HepG2 (cell line): ENCODE measurements around the gene PPP1R9B. TPM values are rescaled to one million over a fixed set of nuclear protein-coding genes. Genes with fewer than 3 reads are reported as not detected.

Experiments
- CSRNP2 ChIP-seq: sonication (generic); formaldehyde crosslinking; conservative IDR thresholded peaks from 2 replicates; pipeline ENCODE4 v1.8.0; 2022; ENCODE audit warnings: low read depth, missing genetic modification reagents
- FOXP1 ChIP-seq, 2 experiments: fragments of 450-650 bp in 1 of 2; IDR thresholded peaks; 2 replicates each; pipeline ENCODE4 v1.6.1; 2017 to 2018; ENCODE audit warnings: antibody characterized with exemption in 1 of 2
- HNF4G ChIP-seq, 2 experiments: sonication (generic) in 1 of 2; formaldehyde crosslinking in 1 of 2; IDR thresholded peaks; 2 replicates each; pipeline versions ENCODE4 v1.4.0 to v1.6.1; 2011 to 2020; ENCODE audit warnings: borderline replicate concordance in 2 of 2, low read depth in 2 of 2, mild to moderate bottlenecking in 2 of 2, low read length in 1 of 2, missing genetic modification reagents in 1 of 2, moderate library complexity in 1 of 2
- NAIF1 ChIP-seq: sonication (generic); formaldehyde crosslinking; IDR thresholded peaks from 2 replicates; pipeline ENCODE4 v1.5.0; 2020; ENCODE audit warnings: mild to moderate bottlenecking, missing genetic modification reagents, borderline replicate concordance
- NBN ChIP-seq: fragments of 450-650 bp; conservative IDR thresholded peaks from 2 replicates; pipeline ENCODE4 v1.6.1; 2017
- NCOA5 ChIP-seq: sonication (generic); formaldehyde crosslinking; IDR thresholded peaks from 2 replicates; pipeline ENCODE4 v1.4.0; 2020; ENCODE audit warnings: missing genetic modification reagents
- TFDP1 ChIP-seq: IDR thresholded peaks from 2 replicates; pipeline ENCODE4 v1.6.1; 2016; ENCODE audit warnings: missing compliant biosample characterization, missing genetic modification reagents, borderline replicate concordance
- ZNF383 ChIP-seq: sonication (generic); formaldehyde crosslinking; IDR thresholded peaks from 2 replicates; pipeline ENCODE4 v1.4.0; 2020; ENCODE audit warnings: missing genetic modification reagents, mild to moderate bottlenecking, borderline replicate concordance
- ZNF407 ChIP-seq: sonication (generic); formaldehyde crosslinking; IDR thresholded peaks from one replicate; pipeline ENCODE4 v1.5.1; 2020; ENCODE audit warnings: mild to moderate bottlenecking, missing genetic modification reagents; ENCODE audit errors: not compliant biosample characterization
- ZNF629 ChIP-seq: sonication (generic); formaldehyde crosslinking; conservative IDR thresholded peaks from 2 replicates; pipeline ENCODE4 v1.5.0; 2020; ENCODE audit warnings: missing genetic modification reagents
- ZNF687 ChIP-seq: sonication (generic); formaldehyde crosslinking; IDR thresholded peaks from 2 replicates; pipeline ENCODE4 v1.5.1; 2020; ENCODE audit warnings: mild to moderate bottlenecking, missing genetic modification reagents, moderate library complexity
- polyA plus RNA-seq, 8 experiments: library from polyadenylated mRNA; depleted of rRNA in 3 of 8; stranded (reverse) in 7 of 8; unstranded in 1 of 8; fragments of >200 nt; fragmentation: Illumina TruSeq in 4 of 8; extraction: Trizol in 4 of 8; gene quantifications; 2 replicates each; pipeline versions ENCODE4 v1.2.1 to v1.2.3, GENCODE V29; 2011 to 2016; ENCODE audit warnings: low read depth in 4 of 8, missing spikeins in 1 of 8, mixed read lengths in 1 of 8; ENCODE audit not compliant: insufficient read depth in 1 of 8
- total RNA-seq, 5 experiments: library from RNA; depleted of rRNA; stranded (reverse); fragments of >200 nt; fragmentation: Illumina TruSeq; extraction: Trizol; gene quantifications; 2 replicates each; pipeline ENCODE4 v1.2.3, GENCODE V29; 2016; ENCODE audit warnings: low read depth in 1 of 5

Gene PPP1R9B
- total and polyA plus RNA-seq, 2 of the 13 experiments (the other 11 are each of a cell fraction or from before 2014, with no cell fraction given) = 9.4 to 15.8 TPM

- TF ChIP-seq ZNF407 (CRISPR knock-in tag) (no peak), FOXP1 (IDR thresholded peaks at IDR 0.05) (no peak), FOXP1 (CRISPR knock-in tag; IDR thresholded peaks at IDR 0.05) (no peak), ZNF629 (CRISPR knock-in tag) (no peak), ZNF383 (no peak), NCOA5 (CRISPR knock-in tag) (no peak), NAIF1 (no peak), TFDP1 (CRISPR knock-in tag) (no peak), NBN (no peak), CSRNP2 (CRISPR knock-in tag) (no peak), ZNF687 (CRISPR knock-in tag) (peak; percentile 64), HNF4G (IDR thresholded peaks at IDR 0.05; ENCODE audit: borderline replicate concordance, low read depth, low read length) (0 out of 2 replicates have a peak, but pooled peaks have one; percentile 5), HNF4G (CRISPR knock-in tag; IDR thresholded peaks at IDR 0.05; ENCODE audit: borderline replicate concordance, low read depth) (no peak)
Observed at GRCh38 chr17:50139950-50140885, 10.3 kb downstream of the PPP1R9B start (continued).
